HG02884 (cell line): ENCODE results near the gene ARL6.
A peak's percentile ranks its signal among the peaks of the same experiment; 100 is the strongest.

Experiments
- ATAC-seq: cut with Tn5 transposase; IDR thresholded peaks from one replicate; pipeline ENCODE4 v1.9.1; 2021; ENCODE audit warnings: mild to moderate bottlenecking, moderate library complexity; ENCODE audit not compliant: unreplicated experiment

The ARL6 gene, protein sequence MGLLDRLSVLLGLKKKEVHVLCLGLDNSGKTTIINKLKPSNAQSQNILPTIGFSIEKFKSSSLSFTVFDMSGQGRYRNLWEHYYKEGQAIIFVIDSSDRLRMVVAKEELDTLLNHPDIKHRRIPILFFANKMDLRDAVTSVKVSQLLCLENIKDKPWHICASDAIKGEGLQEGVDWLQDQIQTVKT

DNA sequence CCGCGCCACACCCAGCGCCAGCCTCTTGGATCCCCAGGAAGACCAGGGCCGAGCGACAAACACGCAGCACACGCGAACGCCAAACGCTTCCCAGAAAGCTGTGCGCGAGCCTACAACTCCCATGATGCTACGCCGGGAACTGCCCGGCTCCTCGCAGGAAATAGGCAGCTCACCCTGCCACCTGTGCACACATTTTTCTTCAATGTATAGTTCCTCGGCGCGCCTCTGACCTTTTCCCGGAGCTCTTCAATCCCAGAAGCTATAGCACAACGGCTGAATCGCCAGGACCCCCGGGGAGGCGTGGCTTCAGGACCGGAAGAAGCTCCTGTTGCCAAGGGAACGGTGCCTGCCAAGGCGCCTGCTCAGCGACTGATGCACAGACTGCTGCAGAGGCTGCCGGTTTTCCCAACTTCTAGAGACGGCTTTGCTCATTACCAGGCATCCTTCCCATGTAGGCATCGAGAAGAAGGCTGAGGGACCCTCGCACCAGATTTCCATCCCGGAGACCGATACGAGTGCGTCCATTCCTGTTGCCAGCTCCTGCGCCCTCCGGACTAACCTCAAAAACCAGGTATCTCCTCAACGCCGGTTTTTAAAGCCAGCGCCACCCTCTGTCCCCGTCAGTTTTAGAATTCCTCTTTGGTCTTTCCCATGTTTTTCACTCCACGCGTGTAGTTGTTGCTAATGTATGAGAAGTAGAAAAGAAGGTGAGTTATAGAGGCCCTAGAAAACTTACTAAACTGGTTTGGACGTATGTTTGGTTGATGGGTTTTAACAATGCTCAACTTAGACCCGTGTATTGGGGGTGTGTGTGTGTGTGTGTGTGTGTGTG lies at the start of gene ARL6:
ARL6 (plus strand) TSS at position 352 of the 832 bp plus-strand sequence. CDS start 3,350 bp downstream, outside the sequence.
- ATAC-seq, result peak; percentile 94

DNA sequence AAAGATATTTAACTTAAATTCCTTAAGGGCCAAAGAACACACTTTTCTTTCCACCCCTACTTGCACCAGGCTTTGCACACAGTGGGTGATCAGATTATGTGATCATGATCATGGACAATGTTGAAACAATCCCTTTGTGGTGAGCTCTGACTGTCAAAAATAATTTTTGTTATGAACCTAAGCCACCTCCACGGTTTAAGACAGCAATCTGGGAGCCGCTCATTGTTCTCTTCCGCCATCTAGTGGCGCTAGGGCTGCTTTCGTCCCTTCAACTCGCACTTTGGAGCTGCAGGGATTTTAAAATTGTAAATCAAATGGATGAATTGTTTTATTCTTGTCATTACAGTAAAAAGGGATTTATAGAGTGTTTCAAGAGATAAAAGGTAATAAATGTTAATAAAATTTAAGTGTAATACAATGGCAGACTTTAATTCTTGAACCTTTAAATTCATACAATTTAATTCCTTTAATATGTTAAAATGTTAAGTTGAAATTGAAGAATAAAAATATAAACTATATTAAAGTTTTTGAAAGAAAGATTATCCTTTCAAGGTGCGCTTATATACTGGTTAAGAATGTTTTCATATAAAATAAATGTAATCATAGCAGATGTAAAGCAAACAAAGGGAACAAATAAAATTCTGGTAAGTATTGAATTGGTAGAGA lies 45.3 kb upstream of the ARL6 start:
- ATAC-seq, result peak; percentile 96

DNA sequence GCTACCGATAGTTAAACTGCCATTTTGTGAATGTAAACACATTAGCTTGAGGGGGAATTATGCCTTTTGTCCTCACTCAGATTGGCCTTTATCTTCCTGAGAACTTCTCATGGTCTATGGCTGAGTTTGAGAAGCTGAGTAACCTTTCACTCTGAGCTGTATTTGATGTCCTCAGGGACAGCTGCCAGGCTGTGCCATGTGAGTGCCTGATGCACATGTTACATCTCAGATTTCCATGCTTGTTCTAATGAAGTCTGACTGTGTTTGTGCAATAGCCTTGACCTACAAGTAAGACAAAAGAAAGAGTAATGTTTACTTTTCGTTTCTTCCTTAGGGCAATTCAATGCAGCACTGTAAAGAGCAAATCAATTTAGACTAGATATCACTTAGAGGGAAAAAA lies 44.1 kb upstream of the ARL6 start:
- no peak for ATAC-seq

DNA sequence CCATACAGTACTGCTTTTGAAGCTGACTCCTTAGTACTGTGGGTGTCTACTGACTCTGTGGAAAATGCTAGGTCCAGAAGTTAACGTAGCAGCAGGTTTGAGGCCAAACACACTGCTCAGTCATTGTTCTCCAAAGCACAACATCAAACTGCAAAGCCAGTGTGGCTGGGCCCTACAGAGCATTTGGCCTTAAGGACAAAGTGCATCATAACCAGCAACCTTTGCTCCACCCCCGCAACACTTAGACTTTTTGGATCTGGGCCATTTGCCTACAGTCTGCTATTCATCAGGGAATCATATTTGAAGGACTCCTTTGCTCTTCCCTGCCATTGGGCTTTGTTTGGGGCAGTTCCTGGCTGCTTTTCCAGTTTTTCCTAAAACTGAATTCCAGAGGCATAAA lies 43.1 kb upstream of the ARL6 start:
- no peak for ATAC-seq

DNA sequence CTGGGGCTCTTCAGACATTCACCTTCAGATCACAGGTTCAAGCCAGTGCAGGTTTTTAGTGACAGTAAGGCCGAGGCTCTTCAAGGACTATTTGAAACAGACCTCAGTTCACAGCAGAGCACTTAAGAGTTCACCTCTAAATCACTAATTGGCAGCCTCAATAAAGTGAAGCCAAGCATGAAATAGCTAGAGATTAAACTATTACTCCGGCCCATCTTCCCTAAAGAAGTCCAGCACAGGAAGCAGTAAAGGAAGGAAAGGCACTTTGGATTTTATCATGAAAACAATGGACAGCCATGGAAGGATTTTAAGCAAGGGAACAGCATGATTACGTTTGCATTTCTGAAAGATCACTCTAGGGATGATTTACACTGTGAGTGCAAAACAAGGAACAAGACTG lies 27.6 kb upstream of the ARL6 start:
- no peak for ATAC-seq

DNA sequence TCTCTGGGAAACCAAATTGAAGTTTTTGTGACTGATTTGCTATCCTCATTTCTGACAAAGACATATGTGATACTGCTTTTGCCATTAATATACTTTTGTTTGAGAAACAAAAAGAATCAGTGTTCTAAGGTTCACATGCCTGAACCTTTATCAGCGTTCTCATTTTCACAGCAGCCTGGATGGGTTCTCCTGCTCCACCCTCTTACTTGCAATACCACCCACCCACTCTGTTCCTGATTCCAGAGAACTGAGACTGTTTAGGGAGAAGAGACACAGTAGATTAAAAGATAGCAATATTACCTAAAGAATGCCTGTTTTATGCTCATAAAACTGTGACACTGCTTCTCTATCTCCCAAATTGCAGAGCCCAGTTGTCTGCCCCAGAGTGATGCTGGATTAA lies 25.8 kb upstream of the ARL6 start:
- ATAC-seq, result no peak

DNA sequence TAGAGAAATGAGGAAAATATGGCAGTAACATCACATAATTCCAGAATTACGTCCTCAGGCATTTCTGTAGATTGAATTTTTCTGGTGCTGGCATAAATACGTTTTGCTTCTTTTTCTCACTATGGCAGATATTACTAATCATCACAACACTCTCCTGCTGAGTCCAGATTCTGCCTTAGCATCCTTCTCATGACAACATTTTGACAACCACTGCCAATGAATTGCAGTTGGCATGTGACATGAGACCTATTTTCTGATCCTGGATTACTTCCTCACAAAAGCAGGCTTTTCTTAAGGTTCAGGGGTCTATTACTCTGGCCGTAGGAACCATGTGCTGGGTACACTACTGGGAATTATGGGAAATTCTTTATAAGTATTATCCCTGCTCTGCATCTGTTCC lies 22.5 kb upstream of the ARL6 start:
- no peak for ATAC-seq

DNA sequence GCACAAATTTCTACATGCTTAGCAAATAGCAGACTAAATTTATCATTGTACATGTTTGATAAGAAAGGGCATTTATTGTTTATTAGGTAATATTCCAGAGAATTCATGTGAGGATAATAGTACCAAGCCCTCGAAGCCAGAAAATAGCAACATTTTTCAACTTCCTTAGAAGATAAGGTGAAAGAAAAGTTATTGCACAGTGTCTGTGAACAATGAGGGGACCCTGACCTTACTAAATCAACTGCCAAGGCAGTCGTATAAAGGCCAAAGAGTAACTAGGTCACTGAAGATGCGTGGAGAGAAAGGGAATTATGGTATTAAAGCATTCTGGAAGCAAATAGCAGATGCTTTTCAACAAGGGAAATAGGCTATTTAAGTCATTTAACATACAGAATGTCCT lies 20.3 kb upstream of the ARL6 start:
- no peak for ATAC-seq

DNA sequence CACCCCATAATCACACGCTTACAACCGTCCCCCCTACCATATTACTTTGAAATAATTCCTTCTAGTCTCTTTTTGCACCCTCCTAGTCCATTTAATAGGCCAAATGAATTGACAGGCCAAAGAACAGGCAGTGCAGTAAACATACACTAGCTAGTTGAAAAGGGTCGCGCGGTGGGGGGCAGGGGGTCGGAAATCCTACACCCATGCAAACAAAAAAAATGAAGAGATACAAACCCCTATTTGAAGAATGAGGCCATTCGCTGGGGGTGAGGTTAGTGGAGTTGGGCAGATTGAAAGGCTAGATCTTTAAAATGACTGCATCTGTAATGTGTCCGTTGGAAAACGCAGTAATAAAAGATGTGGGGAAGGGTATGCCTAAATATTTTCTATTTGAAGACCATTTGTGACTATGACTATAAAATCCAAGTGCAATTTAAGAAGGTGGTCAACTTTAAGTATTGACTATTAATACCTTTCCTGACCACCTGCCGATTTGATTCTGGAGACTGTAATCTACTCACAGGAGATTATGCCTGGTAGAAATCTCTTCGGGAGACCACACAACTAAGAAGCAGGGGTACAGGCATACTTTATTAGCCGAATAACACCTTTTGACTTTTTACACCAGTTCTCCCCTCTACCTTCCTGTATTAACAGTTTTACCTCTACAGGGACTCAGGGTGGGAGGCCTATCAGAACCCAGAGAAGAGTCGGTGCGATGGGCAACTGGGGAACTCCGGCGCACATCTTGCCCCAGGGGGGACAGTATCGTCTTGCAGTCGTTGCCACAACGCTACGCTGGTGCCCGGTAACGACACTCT lies 762 bp upstream of the ARL6 start:
- peak; percentile 0 for ATAC-seq

DNA sequence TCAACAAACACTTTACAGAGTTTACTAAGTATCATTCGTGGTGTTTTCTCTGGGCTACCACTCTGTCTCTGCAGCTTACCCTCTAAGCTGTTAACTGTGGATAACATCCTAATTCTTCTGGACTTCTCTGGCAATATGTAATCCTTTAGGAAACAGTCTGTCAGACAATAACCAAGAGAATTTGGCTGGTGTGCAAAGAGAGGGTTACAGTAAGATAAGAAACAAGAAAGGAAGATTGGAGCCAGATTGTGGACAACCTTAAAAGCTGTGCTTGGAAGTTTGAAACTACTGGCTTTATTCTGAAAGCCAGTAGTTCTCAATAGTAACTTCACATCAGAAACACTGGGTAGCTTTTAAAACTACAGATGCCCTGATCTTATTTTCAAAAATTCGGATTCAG lies 778 bp downstream of the ARL6 start:
- no peak for ATAC-seq

DNA sequence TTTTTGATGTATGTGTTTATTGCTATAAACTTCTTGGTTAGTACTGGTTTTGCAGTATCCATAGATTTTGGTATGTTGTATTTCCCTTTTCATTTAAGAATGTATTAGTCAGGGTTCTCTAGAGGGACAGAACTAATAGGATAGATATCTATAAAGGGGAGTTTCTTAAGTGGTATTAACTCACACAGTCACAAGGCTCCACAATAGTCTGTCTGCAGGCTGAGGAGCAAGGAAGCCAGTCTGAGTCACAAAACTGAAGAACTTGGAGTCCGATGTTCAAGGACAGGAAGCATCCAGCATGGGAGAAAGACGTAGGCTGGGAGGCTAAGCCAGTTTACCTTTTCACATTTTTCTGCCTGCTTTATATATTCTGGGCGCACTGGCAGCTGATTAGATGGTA lies 8.4 kb downstream of the ARL6 start:
- ATAC-seq, result no peak

DNA sequence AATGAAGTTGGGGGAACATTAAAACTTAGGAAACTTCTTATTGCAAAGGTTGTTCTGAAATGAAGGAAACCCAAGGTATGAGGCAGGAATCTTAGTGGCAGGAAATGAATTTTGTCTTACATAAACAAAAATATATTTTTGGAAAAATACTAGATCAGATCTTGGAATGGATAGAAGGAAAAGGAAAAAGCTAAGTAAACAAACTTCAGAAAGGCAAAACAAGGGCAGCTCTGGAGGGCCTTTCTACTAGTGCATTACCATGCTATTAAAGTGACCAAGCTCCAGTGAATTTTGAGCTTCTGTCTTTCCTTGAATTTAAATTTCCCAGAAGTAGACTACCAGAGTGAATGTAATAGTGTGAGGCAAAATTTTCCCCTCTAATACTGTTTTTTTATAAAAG lies 13.6 kb downstream of the ARL6 start:
- no peak for ATAC-seq

DNA sequence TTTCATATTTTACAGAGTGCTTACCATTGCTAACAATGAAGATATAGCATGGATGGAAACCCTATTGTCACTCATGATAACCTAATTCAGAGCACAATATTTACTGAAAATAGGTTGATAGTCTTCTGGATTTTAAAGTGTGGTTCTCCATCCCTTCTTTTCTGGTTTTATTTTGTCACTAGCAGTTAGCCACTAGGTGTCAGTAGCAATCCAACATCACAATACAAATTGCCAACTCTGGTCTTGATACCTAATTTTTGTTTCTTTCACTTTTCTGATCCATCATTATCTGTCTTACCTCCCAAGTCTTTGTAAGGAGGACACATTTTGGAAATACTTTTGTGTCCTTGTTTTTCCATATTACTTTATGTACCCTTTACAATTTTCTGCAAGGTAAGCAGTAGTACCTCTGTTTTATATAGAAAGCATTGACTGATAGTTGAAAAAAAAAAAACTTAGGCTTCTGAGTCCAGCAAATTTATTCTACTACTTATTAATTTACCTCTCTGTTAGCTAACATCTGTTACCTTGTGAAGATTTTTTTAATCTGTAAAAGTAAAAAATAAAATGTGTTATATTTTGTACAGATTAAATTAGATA lies 29.0 kb downstream of the ARL6 start:
- peak; percentile 67 for ATAC-seq

DNA sequence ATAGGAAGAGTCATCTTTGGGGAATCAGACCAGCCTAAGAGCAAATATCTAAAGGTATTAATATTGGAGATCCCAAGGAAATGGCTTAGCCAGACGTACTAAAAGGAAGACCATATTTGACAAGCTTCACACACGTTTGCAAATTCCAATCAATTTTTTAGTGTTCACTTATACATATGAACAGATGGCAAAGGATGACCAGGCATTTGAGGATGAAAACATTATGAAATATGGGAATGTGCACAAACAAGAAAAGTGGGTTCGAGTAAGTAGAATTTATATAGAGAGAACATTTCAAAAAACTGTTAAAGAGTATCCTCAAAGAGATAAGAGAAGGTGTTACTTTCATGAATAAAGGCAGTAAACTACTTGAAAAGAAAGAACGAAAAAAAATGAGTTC lies 31.4 kb downstream of the ARL6 start:
- no peak for ATAC-seq

DNA sequence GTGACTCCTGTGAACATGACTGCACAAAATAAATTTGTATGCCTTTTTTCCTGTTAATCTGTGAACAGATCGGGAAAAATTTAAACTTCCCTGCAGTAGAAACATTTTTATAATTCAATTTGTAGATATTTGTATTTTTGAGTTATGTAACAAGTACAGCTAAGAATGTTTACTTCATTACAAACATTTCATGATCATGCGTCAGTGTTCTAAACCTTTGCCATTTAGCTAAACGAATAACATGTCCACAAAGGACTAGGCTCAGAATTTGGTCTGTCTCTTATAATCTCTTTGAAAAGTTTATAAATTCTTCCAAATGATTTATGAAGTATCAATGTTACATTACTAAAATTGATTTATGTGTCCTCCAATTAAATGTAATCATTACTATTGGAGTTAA lies 39.9 kb downstream of the ARL6 start:
- ATAC-seq, result no peak

DNA sequence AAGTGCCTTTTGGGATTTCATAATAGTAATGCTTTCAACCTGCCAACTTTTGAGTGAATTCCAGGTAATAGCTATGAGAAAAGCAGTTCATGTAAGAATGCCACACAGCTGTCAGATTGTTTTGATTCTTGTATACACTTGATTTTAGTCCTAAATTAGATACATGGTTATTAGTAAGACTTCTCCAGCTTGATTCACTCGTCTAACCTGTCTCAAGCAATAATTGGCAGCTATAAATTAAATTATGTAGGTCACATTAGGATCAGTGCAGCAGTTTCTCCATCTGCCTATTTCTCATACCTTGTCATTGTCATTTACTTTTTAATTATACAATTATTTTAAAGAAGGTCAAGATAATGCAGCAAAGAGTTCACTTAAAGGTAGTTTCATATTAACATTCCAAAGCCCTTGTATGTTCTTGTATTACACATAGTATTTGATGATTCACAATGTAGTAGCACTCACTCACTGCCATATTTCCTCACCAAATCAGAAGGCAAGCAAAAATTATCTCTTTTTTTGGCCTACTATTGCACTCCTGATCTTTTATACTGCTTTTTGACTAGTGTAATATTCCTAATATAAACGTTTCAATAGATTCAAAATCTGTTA lies 46.3 kb downstream of the ARL6 start:
- ATAC-seq, result no peak

DNA sequence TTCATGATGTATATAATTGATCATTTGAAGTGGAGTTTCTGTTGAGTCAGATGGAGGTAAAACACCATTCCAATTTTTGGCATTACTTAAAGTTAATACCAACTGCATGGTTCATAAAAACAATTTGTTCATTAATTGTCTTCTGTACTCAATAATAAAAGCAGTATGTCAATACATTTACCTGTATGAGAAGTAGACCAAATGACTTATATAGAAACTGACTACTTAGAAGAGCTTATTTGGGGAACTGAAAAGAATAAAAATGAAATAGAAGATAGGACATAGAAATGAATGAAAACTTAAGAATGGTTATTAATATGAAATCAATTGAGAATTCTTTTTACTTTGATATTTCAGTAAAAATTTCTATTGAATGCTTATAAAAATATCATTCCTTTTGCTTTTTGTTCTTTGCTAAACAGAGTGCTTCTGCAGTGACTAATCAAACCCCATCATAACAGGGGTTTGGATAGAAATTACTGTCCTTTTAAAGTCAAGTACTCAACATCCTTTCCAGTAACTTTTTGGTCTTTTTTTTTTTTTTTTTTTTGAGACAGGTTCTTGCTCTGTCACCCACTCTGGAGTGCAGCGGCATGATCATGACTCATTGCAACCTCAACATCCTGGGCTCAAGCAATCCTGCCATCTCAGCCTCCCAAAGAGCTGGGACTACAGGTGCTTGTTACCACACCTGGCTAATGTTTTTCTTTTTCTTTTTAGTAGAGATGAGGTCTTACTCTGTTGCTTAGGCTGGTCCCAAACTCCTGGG lies 50.8 kb downstream of the ARL6 start:
- ATAC-seq, result peak; percentile 49

DNA sequence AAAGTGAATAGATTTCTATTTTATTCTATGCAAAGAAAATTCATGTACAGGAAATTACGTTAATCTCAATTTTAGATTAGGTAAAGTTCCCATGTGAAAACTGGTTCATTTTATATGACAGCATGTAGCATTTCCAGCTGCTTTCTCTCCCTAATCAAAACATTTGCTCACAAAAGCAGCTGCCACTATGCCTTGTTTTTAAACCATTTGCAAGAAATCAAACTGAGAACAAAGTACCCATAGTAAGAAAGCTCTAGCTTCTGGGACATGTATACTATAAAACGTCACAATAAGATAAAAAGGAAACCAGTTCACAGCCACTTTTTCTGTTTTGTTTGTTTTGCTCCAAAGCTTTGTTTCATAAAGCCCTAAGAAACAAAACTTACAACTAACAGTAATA lies 52.3 kb downstream of the ARL6 start:
- no peak for ATAC-seq

DNA sequence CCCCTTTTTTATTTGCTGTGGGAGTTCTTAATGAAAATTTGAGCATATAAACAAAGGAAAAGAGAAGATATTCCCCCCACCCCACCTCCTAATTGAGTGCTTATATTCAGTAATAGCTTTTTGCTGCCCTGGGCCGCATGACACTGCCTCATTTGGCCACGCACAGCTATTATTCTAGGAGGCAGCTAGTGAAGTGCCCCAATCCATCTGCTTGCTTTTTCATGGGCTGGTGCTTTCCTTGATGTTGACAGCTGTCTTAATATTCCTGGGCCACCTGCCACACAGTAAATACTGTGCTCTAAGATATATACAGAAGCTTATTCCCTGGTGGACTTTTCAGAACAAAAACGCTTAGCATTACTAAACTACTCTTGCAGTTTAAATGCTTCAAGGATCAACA lies 53.4 kb downstream of the ARL6 start:
- no peak for ATAC-seq

DNA sequence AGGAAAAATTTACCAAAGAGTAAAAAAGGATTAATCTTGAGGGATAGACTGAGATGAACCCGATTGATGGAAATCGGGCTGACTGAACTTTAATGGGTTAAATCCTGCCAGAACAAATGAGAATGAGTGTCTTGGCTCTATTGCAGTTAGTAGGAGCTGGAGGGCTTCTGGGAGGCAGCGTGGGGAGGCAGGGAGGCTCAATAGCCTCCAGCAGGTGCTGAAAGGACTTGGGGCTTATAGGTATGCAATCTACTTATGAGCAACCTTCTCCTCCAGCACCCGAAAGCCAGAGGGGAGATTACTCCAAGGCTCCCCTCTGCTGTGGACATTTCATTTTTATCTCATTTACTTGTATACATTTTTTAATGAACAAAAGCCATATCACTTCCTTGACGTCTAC lies 56.2 kb downstream of the ARL6 start:
- ATAC-seq, result no peak
